GM12865 (cell line): ENCODE data around the gene JAKMIP1.

Experiments
- DNase-seq: peaks from one replicate; pipeline ENCODE4 v3.0.0; 2010; ENCODE audit warnings: low read depth
- H3K4me3 ChIP-seq: 2 replicates; pipeline ENCODE4 v1.5.1; 2011; ENCODE audit warnings: mild to moderate bottlenecking, low read depth, low read length, control low read depth
- TF ChIP-seq, protein P1 (sequence below): IDR thresholded peaks from 2 replicates; pipeline ENCODE4 v1.5.1; 2011; ENCODE audit warnings: low read length, control low read depth, low read depth, inconsistent platforms; ENCODE audit not compliant: insufficient read depth; ENCODE audit errors: missing control alignments

Gene JAKMIP1

DNA sequence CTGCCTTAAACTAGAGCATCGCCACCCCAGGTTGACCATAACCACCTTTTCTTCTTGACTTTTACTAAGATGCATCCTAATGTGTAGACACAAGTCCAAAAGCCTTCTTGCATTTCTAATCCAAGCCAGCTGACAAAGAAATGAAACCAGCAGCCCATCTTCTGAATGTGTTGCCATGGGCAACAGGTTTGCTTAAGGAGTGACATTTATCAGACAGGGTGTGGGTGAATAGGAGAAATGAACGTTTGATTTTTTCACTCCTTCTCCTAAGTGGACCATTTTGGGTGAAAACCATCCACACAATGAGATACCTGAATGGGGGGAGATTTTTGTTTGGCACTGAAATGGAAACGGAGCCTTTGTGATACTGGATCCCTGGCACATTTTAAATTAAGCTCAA lies 109.4 kb downstream of the JAKMIP1 start:
- no peak for DNase-seq

DNA sequence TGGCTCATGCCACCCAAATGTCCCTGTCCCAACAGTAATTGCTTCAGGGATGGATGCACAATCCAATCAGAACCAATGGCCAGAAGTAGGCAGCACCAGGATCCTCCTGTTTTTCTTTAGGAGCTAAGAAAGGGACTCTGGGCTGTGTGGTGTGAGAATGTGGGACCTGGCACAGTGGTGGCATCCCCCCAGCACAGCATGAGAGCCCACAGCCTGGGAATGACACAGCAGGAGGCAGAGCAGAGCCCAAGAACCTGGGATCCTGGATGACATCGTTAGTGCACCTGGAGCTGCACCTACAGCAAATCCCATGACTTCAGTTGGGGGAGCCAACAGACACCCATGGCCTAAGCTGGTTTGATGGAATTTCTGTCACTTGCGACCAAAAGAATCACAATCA lies 111.4 kb downstream of the JAKMIP1 start:
- no peak for DNase-seq
- TF ChIP-seq, protein P1, sequence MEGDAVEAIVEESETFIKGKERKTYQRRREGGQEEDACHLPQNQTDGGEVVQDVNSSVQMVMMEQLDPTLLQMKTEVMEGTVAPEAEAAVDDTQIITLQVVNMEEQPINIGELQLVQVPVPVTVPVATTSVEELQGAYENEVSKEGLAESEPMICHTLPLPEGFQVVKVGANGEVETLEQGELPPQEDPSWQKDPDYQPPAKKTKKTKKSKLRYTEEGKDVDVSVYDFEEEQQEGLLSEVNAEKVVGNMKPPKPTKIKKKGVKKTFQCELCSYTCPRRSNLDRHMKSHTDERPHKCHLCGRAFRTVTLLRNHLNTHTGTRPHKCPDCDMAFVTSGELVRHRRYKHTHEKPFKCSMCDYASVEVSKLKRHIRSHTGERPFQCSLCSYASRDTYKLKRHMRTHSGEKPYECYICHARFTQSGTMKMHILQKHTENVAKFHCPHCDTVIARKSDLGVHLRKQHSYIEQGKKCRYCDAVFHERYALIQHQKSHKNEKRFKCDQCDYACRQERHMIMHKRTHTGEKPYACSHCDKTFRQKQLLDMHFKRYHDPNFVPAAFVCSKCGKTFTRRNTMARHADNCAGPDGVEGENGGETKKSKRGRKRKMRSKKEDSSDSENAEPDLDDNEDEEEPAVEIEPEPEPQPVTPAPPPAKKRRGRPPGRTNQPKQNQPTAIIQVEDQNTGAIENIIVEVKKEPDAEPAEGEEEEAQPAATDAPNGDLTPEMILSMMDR = no peak
- H3K4me3 ChIP-seq = no peak overlapping the region

More for the DNA sequence above, 109.4 kb downstream of the JAKMIP1 start:
- TF ChIP-seq, protein P1 = no peak
- no peak overlapping the region for H3K4me3 ChIP-seq

DNA sequence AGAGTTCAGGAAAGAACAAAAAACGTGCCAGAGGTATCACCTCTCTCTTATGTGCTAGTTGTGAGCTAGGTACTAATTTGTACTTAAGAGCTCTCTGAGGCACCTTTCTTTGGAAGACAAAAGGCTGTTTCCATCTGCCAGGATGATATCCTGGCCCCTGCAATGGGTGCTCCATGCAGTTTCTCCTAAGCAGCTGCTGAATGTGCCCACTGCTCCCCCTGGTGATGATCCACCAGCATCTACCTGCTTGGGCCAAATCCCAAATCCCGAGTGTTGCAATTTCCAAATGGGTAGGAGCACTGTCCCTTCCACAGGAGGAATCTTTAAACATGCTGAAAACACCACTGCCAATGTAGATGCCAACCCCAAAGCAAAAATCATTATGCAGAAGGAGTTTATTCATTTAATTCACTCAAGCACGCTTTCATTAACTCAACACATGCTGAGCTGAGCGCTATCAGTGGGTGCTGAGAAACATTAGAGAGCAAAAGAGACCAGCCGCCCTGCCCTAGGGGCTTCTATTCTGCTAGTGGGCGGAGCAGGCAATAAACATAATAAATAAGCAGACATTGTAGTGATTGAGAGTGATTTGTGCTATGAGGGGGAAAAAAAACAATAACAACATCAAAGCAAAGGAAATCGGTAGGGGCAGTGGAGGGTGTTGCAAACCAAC lies 112.5 kb downstream of the JAKMIP1 start:
- TF ChIP-seq, protein P1 = peak; percentile 31
- H3K4me3 ChIP-seq = no peak overlapping the region
- DNase-seq = peak; percentile 25

DNA sequence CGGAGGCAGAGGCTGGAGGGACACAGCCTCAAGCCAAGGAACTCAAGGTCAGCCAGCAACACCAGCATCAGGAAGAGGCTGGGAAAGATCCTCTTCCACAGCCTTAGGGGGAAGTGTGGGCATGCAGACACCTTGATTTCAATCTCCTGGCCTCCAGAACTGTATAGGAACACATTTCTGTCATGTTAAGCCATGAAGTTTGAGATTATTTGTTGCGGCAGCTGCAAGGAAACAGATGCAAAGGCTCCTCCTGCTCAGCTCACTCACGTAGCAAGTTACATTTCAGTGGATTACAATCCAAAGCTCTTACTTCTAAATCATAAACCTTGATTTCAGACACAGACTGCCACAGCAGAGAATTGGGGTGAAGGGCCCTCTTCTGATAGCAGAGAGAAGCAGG lies 113.5 kb downstream of the JAKMIP1 start:
- TF ChIP-seq, protein P1 = no peak
- H3K4me3 ChIP-seq = no peak overlapping the region
- no peak for DNase-seq

DNA sequence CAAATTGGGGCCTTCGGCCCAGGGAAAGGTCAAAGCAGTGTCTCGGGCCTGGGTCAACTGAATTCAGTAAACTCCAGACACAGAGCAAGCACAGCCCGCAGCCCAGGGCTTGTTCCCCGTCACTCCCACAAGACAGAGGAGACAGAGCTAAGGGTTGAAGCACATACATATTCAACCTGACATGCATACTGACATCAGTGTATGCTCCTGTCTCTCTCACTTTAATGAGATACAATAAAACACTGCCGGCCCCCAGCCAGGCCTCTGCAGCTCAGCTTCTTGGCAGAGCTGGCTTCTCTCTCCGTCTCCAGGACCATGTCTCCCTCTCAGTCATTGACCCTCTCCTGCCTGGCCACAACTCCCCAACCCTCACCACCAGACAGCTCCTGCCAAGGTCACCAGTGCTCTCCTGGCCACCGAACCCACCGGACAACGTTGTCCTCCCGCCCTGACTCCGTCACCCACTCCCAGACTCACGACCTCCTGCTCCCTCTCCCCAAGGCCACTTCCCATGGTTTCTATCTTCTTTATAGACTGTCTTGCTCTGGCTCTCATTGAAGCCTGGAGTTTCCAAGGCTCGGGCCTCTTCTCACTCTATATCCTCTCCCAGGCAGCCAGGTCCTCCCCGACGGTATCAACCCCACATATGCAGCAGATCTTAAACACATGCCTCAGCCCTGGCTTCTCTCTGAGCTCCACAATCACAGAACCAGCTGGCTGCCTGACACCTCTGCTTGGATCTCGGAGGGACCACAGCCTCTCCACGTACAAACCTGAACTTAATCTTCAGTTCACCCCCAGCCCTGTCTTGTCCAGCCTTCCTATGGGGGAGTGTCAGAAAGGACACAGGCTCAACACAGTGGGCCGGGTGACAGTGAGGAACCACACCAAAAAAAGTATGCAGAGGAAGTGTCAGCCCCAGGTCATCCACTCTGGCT lies 114.4 kb downstream of the JAKMIP1 start:
- DNase-seq = no peak
- TF ChIP-seq, protein P1 = no peak
- H3K4me3 ChIP-seq = no peak overlapping the region

DNA sequence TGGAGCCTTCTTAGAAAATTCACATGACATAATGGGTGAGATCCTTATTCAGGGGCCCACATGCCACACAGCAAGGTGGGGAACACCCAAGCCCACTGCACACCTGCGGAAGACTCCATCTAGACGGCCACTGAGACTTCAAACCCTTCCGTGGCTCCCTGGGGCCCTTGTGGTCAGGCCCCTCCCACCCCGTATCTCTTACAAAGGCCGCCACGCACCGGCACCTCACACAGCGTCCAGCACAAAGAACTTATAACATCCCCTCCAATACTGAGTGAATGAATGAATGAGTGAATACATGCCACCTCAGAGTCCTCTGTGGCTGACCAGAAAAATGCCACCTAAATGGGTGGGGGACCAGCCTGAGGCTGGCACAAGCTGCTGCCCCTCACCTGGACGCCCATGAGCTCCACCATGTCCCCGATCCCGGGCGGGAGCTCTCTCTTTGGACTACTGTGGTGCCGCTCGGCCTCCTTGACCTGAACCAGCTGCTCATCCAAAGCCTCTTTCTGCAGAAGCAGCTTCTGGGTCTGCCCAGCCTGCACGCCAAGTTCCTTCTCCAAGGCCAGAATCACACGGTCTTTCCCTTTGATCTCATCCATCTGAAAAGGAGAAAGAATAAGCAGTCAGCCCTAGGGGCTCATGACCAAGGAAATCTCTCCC lies 115.2 kb downstream of the JAKMIP1 start:
- TF ChIP-seq, protein P1 = no peak
- DNase-seq = no peak
- H3K4me3 ChIP-seq = no peak overlapping the region
